Endothelial cell of umbilical vein (primary cell): ENCODE results near the gene TRIM67. TPM values are rescaled to one million over a fixed set of nuclear protein-coding genes. Genes with fewer than 3 reads are reported as not detected.

Experiments
- BruUV-seq: library from RNA; stranded (reverse); fragments of 400-500 nt; replicated peaks from 2 replicates; lab custom pipeline; 2021; lab: Mats Ljungman, UMichigan
- CTCF ChIA-PET: fragments of 300-600, 350-600 bp; sonication (Branson Sonifier 250); formaldehyde crosslinking; loops from one replicate; lab custom pipeline; 2021; ENCODE audit warnings: antibody characterized with exemption, inconsistent platforms; lab: Charles Lee
- POLR2A ChIA-PET: fragments of 300-600, 350-600 bp; sonication (Branson Sonifier 250); formaldehyde crosslinking; loops from one replicate; lab custom pipeline; 2021; ENCODE audit warnings: antibody characterized with exemption, inconsistent platforms; lab: Charles Lee
- DNase-seq: peaks from one replicate; pipeline ENCODE4 v3.0.0-alpha.2; 2011; ENCODE audit warnings: low read depth, low spot score
- FAIRE-seq: peaks from 2 replicates; lab custom pipeline; 2011; peaks lifted over from hg19 to GRCh38; lab: Jason Lieb, UNC
- H2AFZ ChIP-seq: 2 replicates; pipeline ENCODE4 v1.6.0; 2012; ENCODE audit warnings: low read depth, low read length, control low read depth, inconsistent platforms
- H3K27ac ChIP-seq: 2 replicates; pipeline ENCODE4 v1.5.1; 2011; ENCODE audit warnings: low read depth, mild to moderate bottlenecking, control low read depth, low read length, moderate library complexity; ENCODE audit not compliant: insufficient read depth
- H3K27me3 ChIP-seq, 2 experiments: 2 replicates each; pipeline versions ENCODE4 v1.6.0 to v1.6.1; 2011; ENCODE audit warnings: low read length in 2 of 2, mixed read lengths in 1 of 2; ENCODE audit not compliant: control insufficient read depth in 2 of 2, insufficient read depth in 2 of 2
- H3K36me3 ChIP-seq, 2 experiments: 2 replicates in 1 of 2; 3 replicates in 1 of 2; pipeline ENCODE4 v1.5.1; 2011; ENCODE audit warnings: low read length in 2 of 2, mild to moderate bottlenecking in 1 of 2, moderate library complexity in 1 of 2; ENCODE audit not compliant: control insufficient read depth in 2 of 2, insufficient read depth in 2 of 2; ENCODE audit errors: extremely low read depth in 1 of 2
- H3K4me1 ChIP-seq: 3 replicates; pipeline ENCODE4 v1.5.1; 2011; ENCODE audit warnings: mild to moderate bottlenecking, low read length; ENCODE audit not compliant: control insufficient read depth, insufficient read depth; ENCODE audit errors: extremely low read depth
- H3K4me2 ChIP-seq: 2 replicates; pipeline ENCODE4 v1.6.1; 2011; ENCODE audit warnings: low read length, control low read depth, mixed read lengths; ENCODE audit not compliant: insufficient read depth
- H3K4me3 ChIP-seq, 3 experiments: fragments of 200-600 bp in 1 of 3; sonication (generic), shearing (Covaris generic) in 1 of 3; replicated peaks in 1 of 3; 2 replicates each; pipeline ENCODE4 v1.5.1; 2011 to 2016; ENCODE audit warnings: control low read depth in 3 of 3, low read length in 3 of 3, mild to moderate bottlenecking in 2 of 3, inconsistent platforms in 1 of 3, low read depth in 1 of 3, moderate library complexity in 1 of 3; ENCODE audit not compliant: insufficient read depth in 1 of 3
- H3K79me2 ChIP-seq: 2 replicates; pipeline ENCODE4 v1.6.0; 2012; ENCODE audit warnings: low read length, inconsistent platforms; ENCODE audit not compliant: control insufficient read depth, insufficient read depth
- H3K9ac ChIP-seq: replicated peaks from 2 replicates; pipeline ENCODE3; 2011; ENCODE audit warnings: low read length, control low read depth; ENCODE audit not compliant: insufficient read depth; ENCODE audit errors: extremely low read depth
- H3K9me1 ChIP-seq: replicated peaks from 3 replicates; pipeline ENCODE4 v1.6.0; 2011; ENCODE audit warnings: mild to moderate bottlenecking, low read length; ENCODE audit not compliant: control insufficient read depth, insufficient read depth; ENCODE audit errors: extremely low read depth
- H3K9me3 ChIP-seq: replicated peaks from 2 replicates; pipeline ENCODE4 v1.5.1; 2012; ENCODE audit warnings: low read length, inconsistent platforms; ENCODE audit not compliant: control insufficient read depth, insufficient read depth
- H4K20me1 ChIP-seq: replicated peaks from 2 replicates; pipeline ENCODE3; 2011; ENCODE audit warnings: mild to moderate bottlenecking, low read length; ENCODE audit not compliant: control insufficient read depth, insufficient read depth; ENCODE audit errors: extremely low read depth
- EZH2 ChIP-seq: IDR thresholded peaks from 2 replicates; pipeline ENCODE4 v1.6.1; 2012; ENCODE audit warnings: borderline replicate concordance, low read depth, mild to moderate bottlenecking, moderate library complexity, low read length, inconsistent platforms; ENCODE audit not compliant: severe bottlenecking
- FOS ChIP-seq: IDR thresholded peaks from 2 replicates; pipeline ENCODE4 v1.6.1; 2011; ENCODE audit warnings: mild to moderate bottlenecking, low read length, moderate library complexity, borderline replicate concordance; ENCODE audit not compliant: insufficient read depth
- GATA2 ChIP-seq: IDR thresholded peaks from 2 replicates; pipeline ENCODE4 v1.7.0; 2011; ENCODE audit warnings: low read depth, mild to moderate bottlenecking, moderate library complexity, mixed read lengths, low read length; ENCODE audit not compliant: insufficient read length, insufficient read depth
- JUN ChIP-seq: IDR thresholded peaks from 2 replicates; pipeline ENCODE4 v1.6.1; 2011; ENCODE audit warnings: borderline replicate concordance, low read depth; ENCODE audit not compliant: insufficient read length, insufficient read depth
- MAX ChIP-seq: IDR thresholded peaks from 2 replicates; pipeline ENCODE4 v1.6.1; 2011; ENCODE audit not compliant: insufficient read depth, insufficient read length
- MYC ChIP-seq: IDR thresholded peaks from one replicate; pipeline ENCODE4 v1.6.1; 2011; ENCODE audit warnings: mild to moderate bottlenecking, low read depth, low read length
- POLR2A ChIP-seq: IDR thresholded peaks from 2 replicates; pipeline ENCODE4 v1.6.1; 2012; ENCODE audit warnings: low read depth, mild to moderate bottlenecking, control low read depth, low read length
- POLR2AphosphoS5 ChIP-seq: IDR thresholded peaks from 2 replicates; pipeline ENCODE4 v1.6.1; 2012; ENCODE audit warnings: low read depth, mild to moderate bottlenecking, control low read depth, low read length, moderate library complexity; ENCODE audit not compliant: insufficient read depth
- dilution Hi-C: fragments of 300-500 bp; cut with MboI; formaldehyde crosslinking; loops from one replicate; pipeline ENCODE4 v1.15.0; 2019; ENCODE audit warnings: low sequenced_read_pairs; ENCODE audit not compliant: extremely low pct_ligation_motif_present
- intact Hi-C: fragments of 100-400 bp; cut with micrococcal nuclease; formaldehyde crosslinking; loops from one replicate; pipeline ENCODE4 v1.10.0; 2022
- polyA plus RNA-seq, 4 experiments: library from polyadenylated mRNA; depleted of rRNA in 3 of 4; stranded (reverse) in 3 of 4; unstranded in 1 of 4; fragments of >200 nt; gene quantifications; 2 replicates each; pipeline versions ENCODE4 v1.2.1 to v1.2.3, GENCODE V29; 2011 to 2012; ENCODE audit warnings: missing spikeins in 1 of 4
- total RNA-seq: library from RNA; stranded (reverse); gene quantifications from 2 replicates; pipeline ENCODE4 v1.2.3, GENCODE V29; 2021

The TRIM67 gene
- total and polyA plus RNA-seq, 2 donors (not counting 3 experiments of a cell fraction or from before 2014, with no cell fraction given), result not detected

- DNase-seq (no peak), FAIRE-seq (no peak)
- Histone ChIP-seq H3K79me2 (no peaks in the 10 kb centered on the region), H3K9me1 (no peaks in the 10 kb centered on the region), H3K4me3 (no peak overlapping the region), H3K27ac (no peak overlapping the region), H3K36me3 (no peaks in the 10 kb centered on the region), H3K27me3 (peaks cover 0 to 5% of the 10 kb centered on the region in 2 experiments), H3K9me3 (no peaks in the 10 kb centered on the region), H4K20me1 (no peaks in the 10 kb centered on the region), H3K9ac (no peak overlapping the region), H3K4me1 (no peaks in the 10 kb centered on the region), H3K4me2 (no peak overlapping the region), H2AFZ (no peak overlapping the region)
- no TSS peak for BruUV-seq
- ChIA-PET POLR2A (no interaction called here), CTCF (no interaction called here)
- intact Hi-C loops (no loop called here), dilution Hi-C loops (no loop called here)
- TF ChIP-seq GATA2 (no peak), POLR2A (no peak), FOS (no peak), MYC (no peak), MAX (no peak), JUN (no peak), EZH2 (no peak), POLR2AphosphoS5 (no peak)
Measured at GRCh38 chr1:231183639-231184590, 22.1 kb downstream of the TRIM67 start.
